GM12878 (cell line): Measurements from ENCODE around the gene DENND1A. TPM values are rescaled to one million over a fixed set of nuclear protein-coding genes. Genes with fewer than 3 reads are reported as not detected.

Source experiments
- ATAC-seq: fragments of 200-7000 bp; cut with Tn5 transposase; 3 replicates; pipeline ENCODE4 v1.9.1; 2020; ENCODE audit warnings: mild to moderate bottlenecking, moderate library complexity
- BruUV-seq: library from RNA; stranded (reverse); fragments of 400-500 nt; replicated peaks from 2 replicates; lab custom pipeline; 2021; lab: Mats Ljungman, UMichigan
- CTCF ChIA-PET: fragments of 300-600 bp; sonication (Branson Sonifier 250); formaldehyde crosslinking; extraction: SDS; loops from one replicate; lab custom pipeline; 2021; ENCODE audit warnings: inconsistent platforms; lab: Yijun Ruan, JAX
- POLR2A ChIA-PET: fragments of 350-600 bp; formaldehyde crosslinking; extraction: SDS; loops from one replicate; lab custom pipeline; 2021; ENCODE audit warnings: inconsistent platforms; lab: Charles Lee
- RAD21 ChIA-PET: fragments of 300-600 bp; sonication (Branson Sonifier 250); formaldehyde crosslinking; loops from one replicate; lab custom pipeline; 2023; ENCODE audit warnings: antibody characterized with exemption; ENCODE audit not compliant: unreplicated experiment; lab: Charles Lee
- SMC1A ChIA-PET: fragments of 300-600 bp; sonication (Branson Sonifier 250); formaldehyde crosslinking; loops from one replicate; lab custom pipeline; 2023; ENCODE audit not compliant: unreplicated experiment, uncharacterized antibody; lab: Charles Lee
- DNase-seq: peaks from one replicate; pipeline ENCODE4 v3.0.0-alpha.2; 2011; ENCODE audit warnings: low read depth, low spot score
- FAIRE-seq: peaks from 3 replicates; lab custom pipeline; 2011; peaks lifted over from hg19 to GRCh38; lab: Jason Lieb, UNC
- H2AFZ ChIP-seq: 2 replicates; pipeline ENCODE4 v1.6.0; 2011; ENCODE audit warnings: low read depth, low read length, control low read depth; ENCODE audit not compliant: control insufficient read depth
- H3K27ac ChIP-seq: 2 replicates; pipeline ENCODE4 v1.5.1; 2011; ENCODE audit warnings: control low read depth; ENCODE audit not compliant: control insufficient read depth, insufficient read depth
- H3K27me3 ChIP-seq, 2 experiments: replicated peaks in 1 of 2; 2 replicates each; pipeline versions ENCODE4 v1.6.0 to v1.6.1; 2011; ENCODE audit warnings: low read length in 1 of 2; ENCODE audit not compliant: control insufficient read depth in 2 of 2, insufficient read depth in 2 of 2
- H3K36me3 ChIP-seq, 2 experiments: 2 replicates each; pipeline ENCODE4 v1.5.1; 2011; ENCODE audit warnings: low read length in 1 of 2; ENCODE audit not compliant: control insufficient read depth in 2 of 2, insufficient read depth in 2 of 2
- H3K4me1 ChIP-seq: 2 replicates; pipeline ENCODE4 v1.6.1; 2011; ENCODE audit warnings: mild to moderate bottlenecking, low read length, moderate library complexity, mixed read lengths; ENCODE audit not compliant: control insufficient read depth, insufficient read depth
- H3K4me2 ChIP-seq: 2 replicates; pipeline ENCODE4 v1.6.0; 2011; ENCODE audit warnings: control low read depth; ENCODE audit not compliant: control insufficient read depth, insufficient read depth
- H3K4me3 ChIP-seq: fragments of 200-600 bp; sonication (generic); 2 replicates; pipeline ENCODE4 v1.5.1; 2016
- H3K79me2 ChIP-seq: 2 replicates; pipeline ENCODE4 v1.6.0; 2011; ENCODE audit warnings: low read length; ENCODE audit not compliant: control insufficient read depth, insufficient read depth
- H3K9ac ChIP-seq: 2 replicates; pipeline ENCODE4 v1.8.0; 2011; ENCODE audit warnings: low read length, control low read depth, mixed read lengths; ENCODE audit not compliant: control insufficient read depth, insufficient read depth
- H3K9me3 ChIP-seq: replicated peaks from 3 replicates; pipeline ENCODE4 v1.5.1; 2011; ENCODE audit warnings: mild to moderate bottlenecking, low read length; ENCODE audit not compliant: control insufficient read depth, insufficient read depth
- H4K20me1 ChIP-seq: 2 replicates; pipeline ENCODE4 v1.6.0; 2011; ENCODE audit not compliant: control insufficient read depth, insufficient read depth
- CHD4 ChIP-seq: fragments of 200-600 bp; sonication (generic); IDR thresholded peaks from 2 replicates; pipeline ENCODE4 v1.6.1; 2016; ENCODE audit warnings: mild to moderate bottlenecking
- ESRRA ChIP-seq: IDR thresholded peaks from 2 replicates; pipeline ENCODE4 v1.6.1; 2012; ENCODE audit warnings: mild to moderate bottlenecking, low read length, improper control_type of control experiment
- FOS ChIP-seq: IDR thresholded peaks from 3 replicates; pipeline ENCODE4 v1.6.1; 2011; ENCODE audit warnings: borderline replicate concordance; ENCODE audit not compliant: insufficient read length; ENCODE audit errors: extremely low read depth
- KDM1A ChIP-seq: fragments of 200-600 bp; sonication (generic); IDR thresholded peaks from 2 replicates; pipeline ENCODE4 v1.6.1; 2016; ENCODE audit warnings: borderline replicate concordance
- MTA2 ChIP-seq: fragments of 450-650 bp; IDR thresholded peaks from 2 replicates; pipeline ENCODE4 v1.6.1; 2016; ENCODE audit warnings: low read depth, mild to moderate bottlenecking, moderate library complexity
- POLR2A ChIP-seq: IDR thresholded peaks from 2 replicates; pipeline ENCODE4 v1.6.1; 2011; ENCODE audit warnings: low read depth, mild to moderate bottlenecking, low read length
- SRF ChIP-seq, 2 experiments: IDR thresholded peaks; 2 replicates each; pipeline ENCODE4 v1.6.1; 2011; ENCODE audit warnings: low read depth in 2 of 2, low read length in 2 of 2, mild to moderate bottlenecking in 1 of 2, moderate library complexity in 1 of 2
- STAT1 ChIP-seq: fragments of 450-650 bp; conservative IDR thresholded peaks from 2 replicates; pipeline ENCODE4 v1.6.1; 2014; ENCODE audit warnings: antibody characterized with exemption, mild to moderate bottlenecking
- STAT3 ChIP-seq: IDR thresholded peaks from 2 replicates; pipeline ENCODE4 v1.6.1; 2011; ENCODE audit warnings: low read depth, low read length, improper control_type of control experiment
- TCF3 ChIP-seq: IDR thresholded peaks from 2 replicates; pipeline ENCODE4 v1.6.1; 2012; ENCODE audit warnings: low read depth, mild to moderate bottlenecking, low read length, borderline replicate concordance; ENCODE audit not compliant: insufficient read depth
- ZBTB11 ChIP-seq: fragments of 450-650 bp; formaldehyde crosslinking; IDR thresholded peaks from 2 replicates; pipeline ENCODE4 v1.5.0; 2022; ENCODE audit warnings: mild to moderate bottlenecking, missing genetic modification characterization
- WGBS: methylation state at CpG from one replicate; pipeline ENCODE4 v1.1.6; 2016; ENCODE audit warnings: low lambda C conversion rate; ENCODE audit not compliant: insufficient replicate concordance, insufficient coverage; ENCODE audit errors: missing lambda C conversion rate; 5-methylcytosine and 5-hydroxymethylcytosine counted together
- in situ Hi-C: fragments of 300-500 bp; cut with MboI; formaldehyde crosslinking; loops from 9 replicates; pipeline ENCODE4 v1.14.3; 2018; ENCODE audit warnings: mixed read lengths
- intact Hi-C: fragments of 100-400 bp; cut with micrococcal nuclease; formaldehyde crosslinking; loops from one replicate; pipeline ENCODE4 v1.14.2; 2022; ENCODE audit not compliant: unreplicated experiment
- polyA plus RNA-seq, 11 experiments: library from polyadenylated mRNA; depleted of rRNA in 4 of 11; unstranded in 6 of 11; stranded (reverse) in 5 of 11; fragments of >200 nt; fragmentation: Nextera tagmentation in 4 of 11; fragmentation: Illumina TruSeq in 1 of 11; extraction: Ambion mirVana in 4 of 11; extraction: Trizol in 1 of 11; gene quantifications; 1 replicate in 1 of 11; 2 replicates in 10 of 11; pipeline versions ENCODE4 v1.2.1 to v1.2.3, GENCODE V29; 2011 to 2016; ENCODE audit warnings: inconsistent platforms in 2 of 11, missing spikeins in 2 of 11, low read depth in 1 of 11
- total RNA-seq, 4 experiments: library from RNA; depleted of rRNA in 3 of 4; stranded (reverse); fragments of >200 nt in 3 of 4; fragmentation: Illumina TruSeq in 1 of 4; extraction: Trizol in 1 of 4; gene quantifications; 2 replicates each; pipeline versions ENCODE4 v1.2.1 to v1.2.3, GENCODE V29; 2013 to 2021

Gene DENND1A
- total and polyA plus RNA-seq, 10 of the 15 experiments (the other 5 are each of a cell fraction or from before 2014, with no cell fraction given) = 14.1 to 48.6 (median 35.2) TPM

- no peak for TF ChIP-seq TCF3
- no peak for TF ChIP-seq STAT1
- TF ChIP-seq ESRRA = no peak
- TF ChIP-seq MTA2 = no peak
- no peak for TF ChIP-seq KDM1A
- no peak for TF ChIP-seq STAT3
- TF ChIP-seq SRF (IDR thresholded peaks at IDR 0.05; ENCODE audit: low read depth in 2 of 2, low read length in 2 of 2) = no peak
- no peak for TF ChIP-seq ZBTB11
These were observed 160.2 kb downstream of the DENND1A start (continued) for GRCh38 chr9:123769719-123770118.

GRCh38 chr9:123763910-123764588, 165.9 kb downstream of the DENND1A start:
- no TSS peak for BruUV-seq
- in situ Hi-C loops (no loop called here), intact Hi-C loops (no loop called here)
- FAIRE-seq (no peak), DNase-seq (no peak), ATAC-seq (no peak)
- POLR2A ChIA-PET = interaction anchor here (0.5 to 0.6 kb wide), 2 partner anchors 149 to 177 kb away, joined by 3 to 4 read pairs; no protein-coding TSS in a partner anchor
- CTCF ChIA-PET = interaction anchor here (1.0 kb wide), 1 partner anchor 13 kb away, joined by 3 read pairs; no protein-coding TSS in a partner anchor
- Histone ChIP-seq H3K4me2 (no peak overlapping the region), H3K36me3 (no peaks in the 10 kb centered on the region; a peak in 1 of 4 replicates), H3K79me2 (no peaks in the 10 kb centered on the region), H3K4me3 (no peak overlapping the region), H3K4me1 (no peaks in the 10 kb centered on the region), H2AFZ (no peak overlapping the region), H3K27ac (no peak overlapping the region), H3K27me3 (no peaks in the 10 kb centered on the region), H4K20me1 (no peaks in the 10 kb centered on the region), H3K9ac (no peak overlapping the region)
- RAD21 ChIA-PET = interaction anchor here (1.5 kb wide), 1 partner anchor 10 kb away, joined by 3 read pairs; no protein-coding TSS in a partner anchor
- WGBS = 85% methylated on average over 4 of the region's 4 CpGs
- SMC1A ChIA-PET = interaction anchor here (0.7 to 10.9 kb wide), 7 partner anchors 9 to 176 kb away, joined by 3 to 92 read pairs (median 3); no protein-coding TSS in a partner anchor
- TF ChIP-seq FOS = no peak
- no peak for TF ChIP-seq CHD4
- no peak for TF ChIP-seq POLR2A
- TF ChIP-seq, all 136 proteins: peak for 0
- H3K9me3 ChIP-seq = no peaks in the 10 kb centered on the region
